HG03064 (cell line): Measurements from ENCODE around the gene TOX3.

Experiments
- ATAC-seq: cut with Tn5 transposase; IDR thresholded peaks from one replicate; pipeline ENCODE4 v1.9.1; 2021; ENCODE audit warnings: low read depth; ENCODE audit not compliant: unreplicated experiment

TOX3 gene

DNA sequence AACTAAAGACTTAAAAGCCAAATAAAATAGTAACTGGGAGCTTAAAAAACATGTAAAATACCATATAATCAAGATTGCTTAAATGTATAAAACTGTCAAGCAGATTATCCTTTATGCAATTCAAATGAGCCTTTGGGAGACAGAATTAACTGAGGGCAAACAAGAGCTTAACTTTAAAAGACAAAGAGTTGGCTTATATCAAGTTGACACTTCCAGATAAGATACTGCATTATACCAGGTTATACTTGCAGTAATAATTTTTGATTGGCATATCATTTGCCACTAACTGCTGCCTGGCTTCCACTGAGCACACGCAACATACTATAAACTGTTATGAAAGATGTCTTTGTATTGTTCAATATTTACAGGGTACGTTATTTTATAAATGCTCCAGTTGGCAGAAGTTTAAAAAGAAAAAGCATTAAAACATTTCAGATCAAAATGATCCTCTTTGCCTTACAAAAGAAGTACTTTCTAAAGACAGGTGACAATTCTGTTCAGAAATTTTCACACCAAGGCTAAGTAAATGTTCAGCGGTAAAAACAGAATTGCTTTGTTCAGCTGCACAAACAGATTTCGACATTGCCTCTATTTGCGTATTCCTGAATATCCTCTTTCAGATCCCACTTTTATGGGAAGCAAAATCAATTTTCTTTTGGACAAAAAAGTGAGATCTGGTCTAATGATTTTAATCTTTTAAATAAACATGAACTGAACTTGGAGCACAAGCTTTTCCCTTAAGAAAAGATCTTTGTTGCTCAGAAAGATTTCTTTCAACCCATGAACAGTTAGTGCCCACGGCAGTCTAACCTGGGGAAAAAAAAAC, 50.7 kb downstream of the TOX3 start:
- ATAC-seq: no peak

DNA sequence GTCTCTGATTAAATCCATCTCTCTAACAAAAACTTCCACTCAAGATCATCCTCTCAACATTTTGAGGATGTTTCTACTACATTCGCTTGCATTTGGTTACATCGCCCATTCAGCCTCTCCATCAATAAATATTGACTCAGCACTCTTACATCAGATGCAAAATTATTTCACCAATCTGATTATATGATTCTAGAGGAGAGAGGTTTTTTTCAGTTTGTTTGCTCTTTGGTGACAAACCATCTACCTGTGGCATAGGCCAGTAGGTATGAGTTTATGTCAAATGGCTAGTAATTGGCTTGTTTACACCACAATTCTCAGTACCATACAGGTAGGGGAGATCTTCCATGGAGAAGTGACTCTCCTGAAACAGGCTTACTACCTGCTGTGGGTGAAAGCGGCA, 52.3 kb downstream of the TOX3 start:
- no peak for ATAC-seq

GRCh38 chr16:52494145-52494544, 52.8 kb downstream of the TOX3 start:
- ATAC-seq: no peak

- no peak for ATAC-seq
Measured at GRCh38 chr16:52492789-52493357, 54.1 kb downstream of the TOX3 start.

GRCh38 chr16:52491216-52491615, 55.7 kb downstream of the TOX3 start:
- no peak for ATAC-seq

- no peak for ATAC-seq
Measured at GRCh38 chr16:52489894-52490293, 57.0 kb downstream of the TOX3 start.

DNA sequence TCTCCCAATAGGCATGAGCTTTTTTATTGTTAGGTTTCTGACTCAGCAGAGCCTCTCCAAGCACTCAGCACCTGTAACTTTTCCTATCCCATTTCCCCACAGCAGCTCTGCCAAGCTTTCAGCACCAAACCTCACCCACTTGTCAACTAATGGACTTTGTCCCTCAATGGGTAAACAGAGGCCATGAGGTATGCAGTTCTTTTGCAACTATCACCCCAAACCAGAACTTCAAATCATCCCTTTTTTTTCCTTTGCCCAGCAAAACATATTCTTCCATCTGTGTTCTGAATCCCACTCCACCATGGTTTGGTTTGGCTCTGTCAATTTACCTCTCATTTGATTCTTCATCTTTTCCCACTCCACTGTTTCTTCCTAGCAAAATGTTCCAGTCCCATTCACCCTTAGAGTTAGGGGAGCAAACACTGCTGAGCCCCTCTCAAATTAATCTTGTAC, 58.1 kb downstream of the TOX3 start:
- ATAC-seq: no peak

- ATAC-seq: no peak
Measured at GRCh38 chr16:52487849-52488457, 59.0 kb downstream of the TOX3 start.

DNA sequence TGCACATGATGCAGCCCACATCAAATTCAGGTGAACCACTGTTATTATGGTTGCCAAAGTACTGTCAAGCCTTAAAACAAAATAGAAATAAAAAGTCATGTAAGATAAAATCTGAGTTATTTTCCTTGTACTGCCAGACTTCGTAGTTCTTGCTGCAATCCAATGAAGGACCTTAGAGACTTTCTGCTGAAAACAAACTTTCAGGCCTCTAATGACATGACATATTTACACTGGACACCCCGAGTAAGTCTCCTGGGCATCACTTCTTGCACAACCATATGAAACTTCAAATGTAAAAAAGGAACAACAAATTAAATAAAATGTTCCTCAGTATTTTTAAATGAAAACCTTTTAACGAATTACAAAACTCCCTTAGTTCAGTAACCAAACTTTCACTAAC, 66.7 kb downstream of the TOX3 start:
- ATAC-seq: no peak

GRCh38 chr16:52476111-52476510, 70.8 kb downstream of the TOX3 start:
- ATAC-seq: no peak

DNA sequence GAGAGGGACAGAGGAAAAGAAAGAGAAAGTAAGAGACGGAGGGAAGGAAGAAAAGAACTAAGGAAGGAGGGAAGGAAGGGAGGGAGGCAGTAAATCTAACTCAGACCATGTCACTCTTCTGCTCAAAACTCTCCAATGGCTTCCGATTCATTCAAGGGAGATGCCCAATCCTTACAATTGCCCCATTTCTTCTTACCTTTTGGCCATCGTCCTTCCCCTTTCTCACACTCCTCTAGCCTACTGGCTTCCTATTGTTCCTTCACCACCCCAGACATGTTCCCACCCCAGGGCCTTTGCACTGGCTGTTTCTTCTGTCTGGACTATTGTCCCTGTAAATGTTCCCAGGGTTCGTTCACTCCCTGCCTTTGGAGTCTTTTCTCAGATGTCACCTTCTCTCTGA, 72.3 kb downstream of the TOX3 start:
- no peak for ATAC-seq

DNA sequence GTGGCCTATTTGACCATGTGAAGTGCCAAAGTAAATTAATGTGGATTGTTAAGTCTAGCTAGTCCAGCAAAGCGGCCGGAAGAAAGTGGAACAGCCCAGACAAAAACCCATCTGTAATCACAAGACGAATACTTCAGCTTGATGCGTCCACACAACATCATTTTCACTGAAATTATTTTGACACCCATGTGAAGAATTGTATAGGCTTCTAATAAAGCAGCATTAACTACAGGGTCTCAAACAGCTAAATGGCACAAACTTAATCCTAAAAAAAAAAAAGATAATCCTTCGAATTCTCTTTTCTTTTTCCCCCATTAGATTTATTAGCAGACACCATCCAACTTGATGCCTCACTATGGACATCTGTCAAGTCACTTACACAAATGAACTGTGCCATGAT, 73.8 kb downstream of the TOX3 start:
- ATAC-seq: no peak

DNA sequence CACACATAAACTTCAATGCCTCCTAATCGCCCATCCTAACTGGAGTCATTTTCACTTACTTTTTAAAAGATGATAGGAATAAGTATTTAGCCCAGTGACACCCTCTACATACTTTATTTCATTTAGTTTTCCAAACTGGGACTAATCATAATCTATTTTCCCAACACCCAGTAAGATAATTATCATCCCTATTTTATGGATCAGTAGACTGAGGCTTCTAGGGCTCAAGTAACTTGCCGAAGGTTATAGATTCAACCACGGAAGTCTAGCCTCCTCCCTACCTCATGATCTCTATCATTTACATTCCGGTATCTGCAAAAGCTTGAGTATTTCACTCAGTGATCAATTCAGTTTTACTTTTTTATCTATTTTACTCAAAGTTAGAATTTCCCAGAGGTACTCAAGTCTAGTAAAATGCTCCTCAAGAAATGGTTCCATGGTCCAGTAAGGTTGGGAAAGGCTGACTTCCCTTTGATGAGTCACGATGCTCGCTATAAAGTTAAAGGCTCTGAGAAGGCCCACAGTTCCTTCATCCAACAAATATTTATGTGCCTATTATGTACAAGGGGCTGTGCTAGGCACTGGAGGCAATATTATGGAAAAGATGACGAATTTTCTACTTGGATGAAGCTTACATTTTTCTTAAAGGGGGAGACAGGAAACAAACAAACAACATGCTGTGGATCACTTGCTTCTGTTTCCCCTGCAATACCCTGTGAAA, 75.1 kb downstream of the TOX3 start:
- no peak for ATAC-seq

- ATAC-seq: no peak
Measured at GRCh38 chr16:52470585-52470984, 76.4 kb downstream of the TOX3 start.

DNA sequence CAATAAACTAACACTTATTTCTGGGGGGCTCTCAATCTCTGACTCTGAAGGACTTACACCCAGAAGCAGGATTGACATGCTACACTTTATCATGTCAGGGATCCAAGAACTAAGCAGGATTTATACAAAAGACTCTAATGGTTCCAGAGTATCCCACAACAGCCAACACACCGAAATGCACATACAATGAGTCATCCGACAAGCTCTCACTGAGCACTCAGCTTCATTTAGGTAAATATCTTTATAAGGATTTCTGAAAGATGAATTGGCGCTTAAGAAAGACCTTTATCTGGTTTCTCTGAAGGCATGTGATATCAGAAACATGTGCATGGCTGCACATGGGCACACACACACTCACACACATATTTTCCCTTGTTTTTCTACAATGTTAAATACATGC, 77.2 kb downstream of the TOX3 start:
- no peak for ATAC-seq

DNA sequence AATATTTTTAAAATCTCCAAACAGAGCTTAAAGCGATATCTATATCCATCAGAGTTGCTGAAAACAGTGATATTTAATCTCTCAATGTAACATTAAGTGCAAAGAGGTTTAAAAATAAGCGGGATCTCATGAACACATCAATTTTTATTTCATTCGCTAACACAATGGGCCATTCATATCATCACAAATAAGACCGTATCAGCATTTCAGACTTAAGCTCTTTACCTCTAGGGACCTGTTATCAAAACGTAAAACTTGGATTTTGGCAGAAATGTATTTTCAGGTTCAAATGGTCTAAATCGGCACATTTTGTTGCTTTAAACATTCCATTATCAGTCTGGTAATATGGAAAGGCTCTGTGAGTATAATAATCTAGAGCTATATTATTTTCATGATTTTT, 77.9 kb downstream of the TOX3 start:
- no peak for ATAC-seq

GRCh38 chr16:52467753-52468152, 79.2 kb downstream of the TOX3 start:
- ATAC-seq: no peak

- ATAC-seq: no peak
Measured at GRCh38 chr16:52466994-52467393, 79.9 kb downstream of the TOX3 start.

DNA sequence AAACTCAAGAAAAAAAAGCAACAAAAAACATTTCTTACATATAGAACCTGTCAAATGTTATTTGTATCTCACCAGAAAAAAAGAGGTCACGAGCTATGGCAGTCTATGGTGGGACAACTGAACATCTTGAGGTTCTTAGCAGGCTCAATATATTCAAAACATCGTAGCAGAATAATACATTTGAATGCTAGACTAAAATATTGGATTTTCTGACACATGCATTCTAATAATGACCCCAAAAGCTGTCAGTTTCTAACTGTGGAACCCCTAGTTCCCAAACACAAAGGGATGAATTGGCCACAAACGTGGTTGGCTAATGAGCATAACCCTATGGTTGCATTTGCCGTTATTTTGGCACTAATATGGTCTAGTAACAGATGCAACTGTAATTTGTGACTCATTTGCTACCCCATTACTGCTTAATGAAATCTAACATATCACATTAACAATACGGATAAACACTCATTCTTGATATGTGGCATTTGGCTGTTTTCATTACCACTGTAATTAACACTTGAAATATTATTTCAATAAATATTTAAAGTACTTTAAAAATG, 81.2 kb downstream of the TOX3 start:
- no peak for ATAC-seq

- no peak for ATAC-seq
Measured at GRCh38 chr16:52463904-52464303, 83.0 kb downstream of the TOX3 start.

- ATAC-seq: no peak
Measured at GRCh38 chr16:52462816-52463215, 84.1 kb downstream of the TOX3 start.
